Neutrophil (primary cell): Measurements from ENCODE around the gene GJA1.

ENCODE experiments used
- H3K27ac ChIP-seq: fragments of 200-600 bp; sonication (generic); 2 replicates; pipeline ENCODE4 v1.5.1; 2016; ENCODE audit warnings: mild to moderate bottlenecking, moderate library complexity
- H3K27me3 ChIP-seq: fragments of 200-600 bp; sonication (generic); 2 replicates; pipeline ENCODE4 v1.6.0; 2016; ENCODE audit warnings: mild to moderate bottlenecking
- H3K36me3 ChIP-seq: fragments of 200-600 bp; sonication (generic); 2 replicates; pipeline ENCODE4 v1.5.1; 2017
- H3K4me1 ChIP-seq, 2 experiments: fragments of 200-600 bp in 1 of 2; sonication (generic) in 1 of 2; 1 replicate in 1 of 2; 2 replicates in 1 of 2; pipeline versions ENCODE4 v1.5.1 to v1.6.1; 2013 to 2016; ENCODE audit warnings: low read depth in 1 of 2, low read length in 1 of 2, mild to moderate bottlenecking in 1 of 2, moderate library complexity in 1 of 2; ENCODE audit not compliant: control insufficient read depth in 1 of 2, insufficient read depth in 1 of 2
- H3K4me3 ChIP-seq, 2 experiments: fragments of 200-600 bp in 1 of 2; sonication (generic) in 1 of 2; 1 replicate in 1 of 2; 2 replicates in 1 of 2; pipeline ENCODE4 v1.5.1; 2013 to 2016; ENCODE audit warnings: low read depth in 1 of 2, low read length in 1 of 2, mild to moderate bottlenecking in 1 of 2, moderate library complexity in 1 of 2
- H3K9me3 ChIP-seq: fragments of 200-600 bp; sonication (generic); 2 replicates; pipeline ENCODE4 v1.5.1; 2016
- TF ChIP-seq, protein P1 (sequence below): fragments of 200-600 bp; sonication (generic); IDR thresholded peaks from 2 replicates; pipeline ENCODE4 v1.5.1; 2016; ENCODE audit warnings: antibody characterized with exemption

GJA1 gene

DNA sequence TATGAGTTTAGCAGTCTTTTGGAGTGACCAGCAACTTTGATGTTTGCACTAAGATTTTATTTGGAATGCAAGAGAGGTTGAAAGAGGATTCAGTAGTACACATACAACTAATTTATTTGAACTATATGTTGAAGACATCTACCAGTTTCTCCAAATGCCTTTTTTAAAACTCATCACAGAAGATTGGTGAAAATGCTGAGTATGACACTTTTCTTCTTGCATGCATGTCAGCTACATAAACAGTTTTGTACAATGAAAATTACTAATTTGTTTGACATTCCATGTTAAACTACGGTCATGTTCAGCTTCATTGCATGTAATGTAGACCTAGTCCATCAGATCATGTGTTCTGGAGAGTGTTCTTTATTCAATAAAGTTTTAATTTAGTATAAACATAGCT is 13.9 kb downstream of the GJA1 start:
- Histone ChIP-seq H3K9me3 (no peaks in the 10 kb centered on the region), H3K36me3 (no peaks in the 10 kb centered on the region), H3K4me1 (no peaks in the 10 kb centered on the region), H3K27ac (no peak overlapping the region), H3K4me3 (no peak overlapping the region), H3K27me3 (no peaks in the 10 kb centered on the region)
- TF ChIP-seq, protein P1, sequence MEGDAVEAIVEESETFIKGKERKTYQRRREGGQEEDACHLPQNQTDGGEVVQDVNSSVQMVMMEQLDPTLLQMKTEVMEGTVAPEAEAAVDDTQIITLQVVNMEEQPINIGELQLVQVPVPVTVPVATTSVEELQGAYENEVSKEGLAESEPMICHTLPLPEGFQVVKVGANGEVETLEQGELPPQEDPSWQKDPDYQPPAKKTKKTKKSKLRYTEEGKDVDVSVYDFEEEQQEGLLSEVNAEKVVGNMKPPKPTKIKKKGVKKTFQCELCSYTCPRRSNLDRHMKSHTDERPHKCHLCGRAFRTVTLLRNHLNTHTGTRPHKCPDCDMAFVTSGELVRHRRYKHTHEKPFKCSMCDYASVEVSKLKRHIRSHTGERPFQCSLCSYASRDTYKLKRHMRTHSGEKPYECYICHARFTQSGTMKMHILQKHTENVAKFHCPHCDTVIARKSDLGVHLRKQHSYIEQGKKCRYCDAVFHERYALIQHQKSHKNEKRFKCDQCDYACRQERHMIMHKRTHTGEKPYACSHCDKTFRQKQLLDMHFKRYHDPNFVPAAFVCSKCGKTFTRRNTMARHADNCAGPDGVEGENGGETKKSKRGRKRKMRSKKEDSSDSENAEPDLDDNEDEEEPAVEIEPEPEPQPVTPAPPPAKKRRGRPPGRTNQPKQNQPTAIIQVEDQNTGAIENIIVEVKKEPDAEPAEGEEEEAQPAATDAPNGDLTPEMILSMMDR = no peak

DNA sequence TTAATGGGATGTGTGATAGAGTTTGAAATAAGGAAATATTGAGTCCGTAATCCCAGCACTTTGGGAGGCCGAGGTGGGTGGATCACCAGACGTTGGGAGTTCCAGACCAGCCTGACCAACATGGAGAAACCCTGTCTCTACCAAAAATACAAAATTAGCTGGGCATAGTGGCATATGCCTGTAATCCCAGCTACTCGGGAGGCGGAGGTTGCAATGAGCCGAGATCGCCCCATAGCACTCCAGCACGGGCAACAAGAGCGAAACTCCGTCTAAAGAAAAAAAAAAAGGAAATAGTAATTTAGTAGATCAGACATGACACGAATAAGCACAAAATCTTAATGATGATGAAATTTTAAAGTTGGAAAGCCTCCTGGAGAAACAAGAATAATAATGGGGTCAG is 14.8 kb downstream of the GJA1 start:
- no peaks in the 10 kb centered on the region for H3K27me3 ChIP-seq
- H3K27ac ChIP-seq = no peak overlapping the region
- no peaks in the 10 kb centered on the region for H3K4me1 ChIP-seq
- no peaks in the 10 kb centered on the region for H3K36me3 ChIP-seq
- TF ChIP-seq, protein P1 = no peak
- H3K9me3 ChIP-seq = no peaks in the 10 kb centered on the region
- H3K4me3 ChIP-seq = no peak overlapping the region

DNA sequence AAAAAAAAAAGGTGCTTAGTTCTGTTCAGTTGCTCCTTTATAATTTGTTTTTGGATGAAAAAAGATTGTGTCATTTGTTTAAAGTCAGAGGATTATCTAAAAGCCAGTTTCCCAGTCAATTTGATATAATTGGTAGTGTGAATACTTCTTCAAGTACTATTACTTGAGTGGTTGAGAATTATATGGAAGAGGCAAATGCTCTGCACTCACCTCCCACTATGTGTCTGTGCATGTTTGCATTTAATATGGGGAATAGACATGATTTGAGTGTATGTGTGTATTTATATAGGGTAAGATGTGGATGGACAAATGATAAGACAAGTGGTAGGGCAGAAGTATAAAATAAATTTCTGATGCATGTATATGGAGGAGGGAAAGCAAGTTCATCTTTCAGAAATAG is 15.8 kb downstream of the GJA1 start:
- Histone ChIP-seq H3K4me1 (no peaks in the 10 kb centered on the region), H3K4me3 (no peak overlapping the region), H3K36me3 (no peaks in the 10 kb centered on the region), H3K27ac (no peak overlapping the region), H3K27me3 (no peaks in the 10 kb centered on the region), H3K9me3 (no peaks in the 10 kb centered on the region)
- TF ChIP-seq, protein P1 = no peak

DNA sequence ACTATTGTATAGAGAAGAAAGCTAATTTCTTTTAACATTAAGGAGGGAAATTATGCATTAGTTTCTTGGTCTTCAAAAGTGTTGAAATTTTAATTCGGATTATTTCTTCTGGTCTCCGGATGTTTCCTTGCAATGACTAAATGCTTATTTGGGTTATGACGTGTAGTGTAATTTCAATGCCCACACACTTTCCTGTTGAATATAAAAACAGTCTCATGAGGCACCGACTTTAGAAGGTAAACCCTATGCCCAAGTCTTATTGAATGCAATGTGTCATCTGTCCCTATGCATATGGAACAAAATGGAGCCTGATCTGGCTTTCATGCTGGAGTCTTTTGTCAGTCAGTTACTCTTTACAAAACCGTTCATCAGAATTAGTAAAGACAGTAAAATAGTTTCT is 17.7 kb downstream of the GJA1 start:
- TF ChIP-seq, protein P1 = no peak
- no peak overlapping the region for H3K4me3 ChIP-seq
- H3K36me3 ChIP-seq = no peaks in the 10 kb centered on the region
- H3K4me1 ChIP-seq = no peaks in the 10 kb centered on the region
- H3K27me3 ChIP-seq = no peaks in the 10 kb centered on the region
- no peak overlapping the region for H3K27ac ChIP-seq
- no peaks in the 10 kb centered on the region for H3K9me3 ChIP-seq

DNA sequence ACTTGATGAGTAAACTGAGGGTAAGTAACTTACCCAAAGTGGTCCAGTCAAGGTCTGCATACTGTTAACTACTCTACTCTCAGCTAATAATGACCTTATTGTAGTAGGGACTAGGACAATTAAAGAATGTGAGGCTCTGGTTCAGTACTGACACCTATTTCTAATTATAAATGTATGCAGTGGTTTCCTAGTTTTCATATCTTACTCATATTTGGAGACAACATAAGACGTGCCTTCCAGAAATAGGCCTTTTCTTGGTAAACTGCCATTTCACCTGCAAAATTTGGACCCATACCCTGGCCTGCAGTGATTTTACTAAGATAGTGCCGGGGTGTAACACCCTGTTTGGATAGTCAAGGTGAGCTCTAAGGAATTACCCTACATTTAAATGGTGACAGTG is 24.7 kb downstream of the GJA1 start:
- Histone ChIP-seq H3K27me3 (no peaks in the 10 kb centered on the region), H3K4me1 (no peaks in the 10 kb centered on the region), H3K4me3 (no peak overlapping the region), H3K9me3 (no peaks in the 10 kb centered on the region), H3K36me3 (no peaks in the 10 kb centered on the region), H3K27ac (no peak overlapping the region)
- TF ChIP-seq, protein P1 = no peak

DNA sequence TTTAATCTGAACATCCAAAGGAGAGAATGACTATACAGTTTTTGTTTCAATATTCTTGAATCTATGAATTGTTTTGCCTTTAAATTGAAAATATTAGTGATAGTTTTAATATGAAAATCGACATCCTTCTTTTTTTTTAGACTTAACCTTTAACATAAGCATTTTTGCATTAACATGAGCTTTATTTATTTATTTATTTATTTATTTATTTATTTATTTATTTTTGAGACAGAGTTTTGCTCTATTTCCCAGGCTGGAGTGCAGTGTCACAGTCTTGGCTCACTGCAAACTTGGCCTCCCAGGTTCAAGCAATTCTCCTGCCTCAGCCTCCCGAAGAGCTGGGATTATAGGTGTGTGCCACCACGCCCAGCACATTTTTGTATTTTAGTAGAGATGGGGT is 27.6 kb downstream of the GJA1 start:
- no peaks in the 10 kb centered on the region for H3K36me3 ChIP-seq
- no peaks in the 10 kb centered on the region for H3K4me1 ChIP-seq

More for the DNA sequence above, 27.6 kb downstream of the GJA1 start:
- H3K4me3 ChIP-seq = no peak overlapping the region
- H3K27ac ChIP-seq = no peak overlapping the region
- H3K27me3 ChIP-seq = no peaks in the 10 kb centered on the region
- TF ChIP-seq, protein P1 = no peak
- no peaks in the 10 kb centered on the region for H3K9me3 ChIP-seq
